ENCODE results near the gene NT5DC4.

Gene NT5DC4

GRCh38 chr2:112784199-112785189 lies 63.7 kb downstream of the NT5DC4 start, which contains the start of gene IL1A:
Gene IL1A, minus strand, starts transcription at chr2:112784493. Its CDS starts 723 bp downstream, at chr2:112783770.
- DNase-seq (ENCODE audit: low spot score): no peak

DNA sequence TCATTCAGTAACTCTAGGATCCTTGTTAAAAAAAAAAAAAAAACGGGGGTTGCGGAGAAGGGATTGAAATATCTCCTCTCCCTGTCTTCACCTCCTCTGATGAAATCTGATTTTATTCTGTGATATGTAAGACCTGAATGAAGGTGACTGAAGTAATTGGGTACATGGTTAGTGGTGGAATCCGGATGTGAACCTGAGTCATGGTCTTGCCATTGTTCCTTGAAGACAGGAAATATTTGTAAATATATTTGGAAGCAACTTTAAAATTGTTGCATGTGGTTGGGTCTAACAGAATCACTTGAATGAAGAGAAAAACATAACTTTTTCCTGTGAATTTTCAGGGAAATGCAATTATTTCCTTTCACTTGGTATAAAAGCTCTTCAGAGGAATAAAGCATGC lies 66.5 kb downstream of the NT5DC4 start:
- DNase-seq (ENCODE audit: low spot score): no peak

- DNase-seq (ENCODE audit: low spot score): no peak
These were observed 67.0 kb downstream of the NT5DC4 start for GRCh38 chr2:112787729-112788393.

DNA sequence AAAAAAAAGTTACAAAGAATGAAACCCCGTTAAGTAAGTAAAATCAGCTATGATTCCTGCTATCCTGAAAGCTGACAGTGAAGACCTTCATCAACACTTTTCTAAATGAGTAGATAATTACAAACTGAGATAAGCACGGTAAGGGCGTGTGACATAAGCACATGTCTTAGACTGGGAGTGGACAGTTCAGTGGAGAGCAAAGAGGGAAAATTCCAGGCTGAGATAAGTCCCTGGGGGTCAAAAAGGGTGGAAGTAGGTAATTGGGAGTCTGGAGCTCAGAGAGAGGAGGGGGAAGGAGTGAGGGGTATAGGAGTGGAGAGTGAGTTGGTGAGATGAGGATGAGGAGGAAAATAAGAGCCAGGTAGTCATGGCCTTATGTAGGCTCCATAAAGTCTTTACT lies 67.8 kb downstream of the NT5DC4 start:
- no peak for DNase-seq (ENCODE audit: low spot score)

Measured in SW480 (cell line).